T-helper 9 cell (primary cell): Measurements from ENCODE around the gene RBP7.

Experiments used
- DNase-seq: peaks from one replicate; pipeline ENCODE4 v3.0.0-alpha.2; 2020

The RBP7 gene

GRCh38 chr1:10031461-10031860 lies 34.4 kb downstream of the RBP7 start:
- no peak for DNase-seq

DNA sequence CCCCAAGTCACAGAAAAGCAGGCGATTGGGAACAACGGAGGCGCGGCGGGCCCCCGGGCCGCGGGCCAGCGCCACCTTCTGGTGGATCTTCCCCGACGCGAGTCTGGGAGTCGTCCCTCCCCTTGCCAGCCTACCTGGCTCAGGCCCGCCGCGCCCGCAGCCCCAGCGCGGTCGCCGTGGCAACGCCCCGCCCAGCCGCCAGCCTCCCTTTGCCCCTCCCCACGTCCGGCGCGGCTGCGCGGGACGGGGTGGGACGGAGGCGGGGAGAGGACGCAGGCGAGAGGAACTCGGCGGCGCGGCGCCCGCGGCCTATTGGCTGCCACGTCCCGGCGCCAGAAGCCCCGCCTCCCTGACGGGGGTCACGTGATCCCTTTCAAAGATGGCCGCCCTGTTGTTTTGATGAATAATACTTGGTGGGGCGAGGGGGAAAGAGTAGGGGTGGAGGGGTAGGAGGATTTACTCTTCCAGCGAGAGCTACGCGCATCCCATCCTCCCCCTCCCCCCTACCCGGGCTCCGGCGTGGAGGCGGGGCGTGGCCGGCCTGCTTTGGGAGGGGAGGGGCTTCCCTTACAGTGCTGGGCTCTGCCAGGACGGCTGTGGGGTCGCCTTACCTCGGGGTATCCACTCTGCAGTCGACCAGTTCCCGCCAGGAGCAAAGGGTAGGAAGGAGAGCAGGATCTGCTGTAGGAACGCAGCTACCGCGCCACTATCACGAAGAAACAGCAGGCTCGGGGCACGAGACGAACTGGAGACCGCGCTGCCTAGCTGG lies 35.7 kb downstream of the RBP7 start, which contains the start of gene UBE4B:
TSS of gene UBE4B (plus strand) at position 369 of the 769 bp plus-strand sequence. CDS start 713 bp downstream, outside the sequence.
- DNase-seq = peak; percentile 96

GRCh38 chr1:10033359-10033845 lies 36.4 kb downstream of the RBP7 start:
- no peak for DNase-seq

- no peak for DNase-seq
These were observed 45.7 kb downstream of the RBP7 start for GRCh38 chr1:10042746-10043145.

GRCh38 chr1:10045480-10046355 lies 48.7 kb downstream of the RBP7 start:
- DNase-seq = no peak

GRCh38 chr1:10046356-10047085 lies 49.5 kb downstream of the RBP7 start:
- DNase-seq = no peak

DNA sequence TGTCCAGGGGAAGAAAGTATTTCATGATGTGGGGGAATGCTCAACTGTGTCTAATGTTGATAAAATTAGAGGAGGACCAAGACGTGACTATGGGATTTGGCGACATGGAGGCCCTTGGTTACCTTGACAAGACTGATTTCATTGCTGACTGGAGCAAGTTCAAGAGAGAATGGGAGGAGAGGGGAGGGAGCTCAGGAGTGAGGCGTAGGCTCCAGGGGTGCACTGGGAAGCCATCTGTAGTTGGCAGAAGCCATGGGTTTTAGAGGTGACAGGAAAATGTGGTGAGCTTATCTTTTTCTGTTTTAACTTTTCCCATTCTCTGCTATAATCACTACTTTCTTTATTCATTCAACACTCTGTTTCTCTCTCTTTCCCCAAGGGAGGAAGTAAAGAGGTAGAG lies 51.6 kb downstream of the RBP7 start:
- DNase-seq = no peak

DNA sequence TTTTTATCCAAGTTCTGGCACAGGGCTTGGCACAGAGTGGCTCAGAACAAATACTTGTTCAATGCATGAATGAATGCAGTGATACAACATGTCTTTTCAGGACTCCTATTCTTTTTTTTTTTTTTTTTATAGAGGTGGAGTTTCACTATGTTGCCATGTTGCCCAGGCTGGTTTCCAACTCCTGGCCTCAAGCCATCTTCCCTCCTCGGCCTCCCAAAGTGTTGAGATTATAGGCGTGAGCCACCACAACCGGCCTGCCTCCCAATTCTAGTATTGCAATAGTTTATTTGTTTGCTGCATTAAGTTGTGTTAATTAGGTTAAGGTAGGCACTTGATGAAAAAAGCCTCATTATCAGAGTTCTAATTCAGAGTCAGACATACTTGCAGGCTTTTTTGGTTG lies 53.6 kb downstream of the RBP7 start:
- DNase-seq = no peak

GRCh38 chr1:10051656-10052055 lies 54.6 kb downstream of the RBP7 start:
- DNase-seq = no peak

DNA sequence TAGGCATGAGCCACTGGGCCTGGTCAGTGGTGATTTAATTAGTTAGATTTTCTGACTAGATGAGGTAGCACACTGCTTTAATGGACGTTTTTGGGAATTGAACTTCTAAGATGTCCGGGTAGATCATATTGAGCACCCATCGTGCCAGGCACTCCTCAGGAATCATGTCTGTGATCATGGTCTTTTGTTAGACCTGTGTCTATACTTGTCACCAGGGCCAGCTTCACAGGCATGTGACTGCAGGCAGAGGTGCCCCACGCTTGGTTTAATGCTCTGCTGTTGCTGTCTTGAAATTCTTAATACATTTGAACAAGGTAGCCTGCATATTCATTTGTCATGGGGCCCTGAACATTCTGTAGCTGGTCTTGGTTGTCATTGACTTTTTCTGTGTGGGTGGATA lies 55.3 kb downstream of the RBP7 start:
- DNase-seq = no peak

DNA sequence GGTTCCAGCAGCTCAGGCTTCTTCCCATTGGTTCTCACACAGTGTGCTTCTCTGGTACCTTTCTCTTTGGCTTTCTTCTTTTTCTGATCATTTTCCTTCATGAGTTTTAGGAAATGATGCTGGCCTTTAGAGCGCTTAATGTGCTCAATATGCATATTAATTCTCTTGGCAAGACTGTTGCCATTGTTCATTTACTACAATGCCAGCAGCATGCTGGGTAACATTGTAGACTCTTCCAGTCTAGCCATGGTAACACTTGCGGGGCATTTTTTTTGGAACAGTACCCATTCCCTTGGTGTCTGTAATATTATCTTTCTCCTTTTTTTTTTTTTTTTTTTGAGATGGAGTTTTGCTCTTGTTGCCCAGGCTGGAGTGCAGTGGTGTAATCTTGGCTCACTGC lies 57.4 kb downstream of the RBP7 start:
- no peak for DNase-seq

GRCh38 chr1:10056599-10056987 lies 59.6 kb downstream of the RBP7 start:
- no peak for DNase-seq

GRCh38 chr1:10057343-10057742 lies 60.3 kb downstream of the RBP7 start:
- DNase-seq = no peak

GRCh38 chr1:10057796-10058195 lies 60.8 kb downstream of the RBP7 start:
- DNase-seq = no peak

DNA sequence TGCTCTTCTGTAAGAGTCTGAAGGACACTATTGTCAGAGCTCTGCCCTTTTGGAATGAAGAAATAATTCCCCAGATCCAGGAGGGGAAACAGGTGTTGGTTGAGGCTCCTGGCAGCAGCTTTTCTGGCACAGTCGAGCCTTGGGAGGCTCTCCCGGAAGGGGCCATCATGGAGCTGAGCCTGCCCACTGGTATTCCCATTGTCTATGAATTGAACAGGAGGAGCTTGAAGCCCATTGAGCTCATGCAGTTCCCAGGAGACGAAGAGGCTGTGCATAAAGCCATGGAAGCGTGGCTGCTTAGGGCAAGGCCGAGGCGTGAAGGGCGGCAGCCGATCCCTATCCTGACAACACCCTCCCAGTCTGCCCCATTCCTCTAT lies 62.3 kb downstream of the RBP7 start:
- DNase-seq = no peak

- DNase-seq = no peak
These were observed 63.5 kb downstream of the RBP7 start for GRCh38 chr1:10060311-10061100.

DNA sequence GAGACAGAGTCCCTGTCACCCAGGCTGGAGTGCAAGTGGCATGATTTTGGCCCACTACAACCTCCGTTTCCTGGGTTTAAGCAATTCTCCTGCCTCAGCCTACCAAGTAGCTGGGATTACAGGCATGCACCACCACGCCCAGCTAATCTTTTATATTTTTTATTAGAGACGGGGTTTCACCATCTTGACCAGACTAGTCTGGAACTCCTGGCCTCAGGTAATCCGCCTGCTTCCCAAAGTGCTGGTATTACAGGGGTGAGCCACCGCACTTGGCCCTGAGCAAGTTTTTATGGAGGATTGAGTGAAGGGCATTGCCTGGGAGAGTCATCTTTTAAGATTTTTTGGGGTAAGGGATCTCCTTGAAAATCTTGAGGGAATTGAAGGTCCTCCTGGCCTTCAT lies 64.2 kb downstream of the RBP7 start:
- no peak for DNase-seq

GRCh38 chr1:10063878-10064277 lies 66.8 kb downstream of the RBP7 start:
- DNase-seq = no peak

- DNase-seq = no peak
These were observed 67.7 kb downstream of the RBP7 start for GRCh38 chr1:10064416-10065343.

GRCh38 chr1:10065344-10065685 lies 68.3 kb downstream of the RBP7 start:
- DNase-seq = no peak
